HUES48 (cell line): Measurements from ENCODE around the gene WWC1.

Experiments used
- H3K27ac ChIP-seq: one replicate; pipeline ENCODE4 v1.7.0; 2013; ENCODE audit warnings: low read depth, low read length, inconsistent platforms
- H3K27me3 ChIP-seq: 2 replicates; pipeline ENCODE4 v1.6.1; 2013; ENCODE audit warnings: mild to moderate bottlenecking, low read length; ENCODE audit not compliant: control insufficient read depth, insufficient read depth
- H3K36me3 ChIP-seq: 2 replicates; pipeline ENCODE4 v1.6.1; 2013; ENCODE audit warnings: low read length; ENCODE audit not compliant: control insufficient read depth, insufficient read depth
- H3K4me1 ChIP-seq: 2 replicates; pipeline ENCODE4 v1.6.1; 2013; ENCODE audit warnings: mild to moderate bottlenecking, low read length; ENCODE audit not compliant: control insufficient read depth, insufficient read depth
- H3K4me3 ChIP-seq: 2 replicates; pipeline ENCODE4 v1.5.1; 2013; ENCODE audit warnings: mild to moderate bottlenecking, low read depth, low read length
- H3K9ac ChIP-seq: 2 replicates; pipeline ENCODE4 v1.6.1; 2013; ENCODE audit warnings: mild to moderate bottlenecking, low read depth, low read length, moderate library complexity
- H3K9me3 ChIP-seq: 2 replicates; pipeline ENCODE4 v1.6.1; 2013; ENCODE audit warnings: low read length; ENCODE audit not compliant: control insufficient read depth, insufficient read depth

WWC1 gene

DNA sequence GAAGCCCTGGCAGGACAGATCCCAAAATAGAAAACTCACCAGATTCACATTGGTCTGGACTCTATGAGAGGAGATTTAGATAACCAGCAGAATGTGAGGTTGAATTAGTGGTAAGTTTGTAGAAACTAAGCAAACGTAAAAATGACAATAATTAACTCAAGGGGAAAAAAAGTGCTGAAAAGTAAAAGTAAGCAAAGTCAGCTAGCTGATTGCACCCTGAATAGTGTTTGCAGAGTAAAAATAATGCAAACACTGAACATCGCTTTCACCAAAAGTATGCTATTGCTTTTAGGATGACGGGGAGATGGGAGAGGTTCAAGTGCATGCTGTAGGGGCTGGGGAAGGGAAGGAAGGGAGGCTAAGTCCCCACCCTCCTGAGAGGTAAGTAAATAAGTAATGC lies 102.3 kb downstream of the WWC1 start:
- H3K9me3 ChIP-seq: no peaks in the 10 kb centered on the region
- H3K4me3 ChIP-seq: no peak overlapping the region
- no peak overlapping the region for H3K9ac ChIP-seq
- no peak overlapping the region for H3K27ac ChIP-seq
- H3K4me1 ChIP-seq: no peaks in the 10 kb centered on the region
- H3K27me3 ChIP-seq: no peaks in the 10 kb centered on the region
- H3K36me3 ChIP-seq: peaks cover 23% of the 10 kb centered on the region

GRCh38 chr5:168400429-168401220 lies 109.2 kb downstream of the WWC1 start:
- Histone ChIP-seq H3K27me3 (no peaks in the 10 kb centered on the region), H3K9ac (no peak overlapping the region), H3K27ac (no peak overlapping the region), H3K4me1 (no peaks in the 10 kb centered on the region), H3K4me3 (no peak overlapping the region), H3K36me3 (peaks cover 24% of the 10 kb centered on the region), H3K9me3 (no peaks in the 10 kb centered on the region)

DNA sequence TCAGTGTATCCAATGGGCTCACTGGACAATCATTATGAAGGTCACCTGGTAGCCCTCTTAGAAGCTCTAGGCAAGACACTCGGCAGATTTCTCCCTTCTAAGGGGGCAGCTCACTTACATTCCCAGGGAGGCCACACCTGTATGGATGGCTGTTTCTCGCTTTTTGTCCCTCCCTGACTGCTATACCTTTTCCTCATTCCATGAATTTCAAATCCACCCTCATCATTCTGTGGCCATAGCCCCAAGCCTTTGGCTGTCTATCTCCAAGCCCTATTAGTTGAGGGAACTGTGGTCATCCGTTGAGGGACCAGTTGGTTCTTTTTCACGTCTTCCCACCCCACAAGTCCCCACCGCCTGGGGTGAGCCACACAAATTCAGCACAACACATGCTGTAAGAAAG lies 109.8 kb downstream of the WWC1 start:
- Histone ChIP-seq H3K27me3 (no peaks in the 10 kb centered on the region), H3K4me3 (no peak overlapping the region), H3K36me3 (peaks cover 27% of the 10 kb centered on the region)

GRCh38 chr5:168401880-168402279 lies 110.4 kb downstream of the WWC1 start:
- H3K9me3 ChIP-seq: no peaks in the 10 kb centered on the region
- H3K9ac ChIP-seq: no peak overlapping the region
- no peak overlapping the region for H3K27ac ChIP-seq
- no peak overlapping the region for H3K4me3 ChIP-seq
- H3K27me3 ChIP-seq: no peaks in the 10 kb centered on the region
- H3K36me3 ChIP-seq: peaks cover 29% of the 10 kb centered on the region
- H3K4me1 ChIP-seq: no peaks in the 10 kb centered on the region

More for the DNA sequence above, 109.8 kb downstream of the WWC1 start:
- H3K27ac ChIP-seq: no peak overlapping the region
- no peaks in the 10 kb centered on the region for H3K9me3 ChIP-seq
- no peaks in the 10 kb centered on the region for H3K4me1 ChIP-seq
- no peak overlapping the region for H3K9ac ChIP-seq

GRCh38 chr5:168404365-168404764 lies 112.9 kb downstream of the WWC1 start:
- H3K4me3 ChIP-seq: no peak overlapping the region
- no peak overlapping the region for H3K9ac ChIP-seq
- H3K27ac ChIP-seq: no peak overlapping the region
- H3K4me1 ChIP-seq: no peaks in the 10 kb centered on the region
- H3K27me3 ChIP-seq: no peaks in the 10 kb centered on the region
- peaks cover 30% of the 10 kb centered on the region for H3K36me3 ChIP-seq
- H3K9me3 ChIP-seq: no peaks in the 10 kb centered on the region

DNA sequence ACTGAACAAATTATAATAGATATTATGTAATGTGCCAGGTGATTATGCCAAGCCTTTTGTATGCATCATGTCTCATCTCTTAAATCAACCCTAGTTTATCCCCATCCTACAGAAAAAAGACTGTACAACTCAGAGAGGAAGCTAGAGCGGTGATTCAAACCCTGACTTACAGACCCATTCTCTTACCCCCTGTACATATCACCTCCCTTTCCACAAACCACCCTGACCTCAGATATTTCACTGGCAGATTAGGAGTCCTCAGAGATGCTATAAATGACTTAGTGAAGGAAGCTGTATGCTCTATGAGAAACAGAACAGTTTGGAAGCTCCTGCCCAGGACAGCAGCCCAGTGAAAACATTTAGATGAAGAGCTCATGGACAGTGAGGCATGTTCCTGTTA lies 115.8 kb downstream of the WWC1 start:
- Histone ChIP-seq H3K4me3 (no peak overlapping the region), H3K9ac (no peak overlapping the region), H3K36me3 (peaks cover 52% of the 10 kb centered on the region), H3K27me3 (no peaks in the 10 kb centered on the region), H3K27ac (no peak overlapping the region), H3K4me1 (no peaks in the 10 kb centered on the region), H3K9me3 (no peaks in the 10 kb centered on the region)

- H3K36me3 ChIP-seq: peaks cover 66% of the 10 kb centered on the region
- no peaks in the 10 kb centered on the region for H3K9me3 ChIP-seq
- no peaks in the 10 kb centered on the region for H3K4me1 ChIP-seq
- no peak overlapping the region for H3K27ac ChIP-seq
- H3K27me3 ChIP-seq: no peaks in the 10 kb centered on the region
- no peak overlapping the region for H3K4me3 ChIP-seq
- H3K9ac ChIP-seq: no peak overlapping the region
Measured at GRCh38 chr5:168408561-168409305, 117.3 kb downstream of the WWC1 start.

GRCh38 chr5:168409591-168410458 lies 118.4 kb downstream of the WWC1 start:
- H3K9me3 ChIP-seq: no peaks in the 10 kb centered on the region
- H3K27me3 ChIP-seq: no peaks in the 10 kb centered on the region
- no peaks in the 10 kb centered on the region for H3K4me1 ChIP-seq
- H3K9ac ChIP-seq: no peak overlapping the region
- no peak overlapping the region for H3K4me3 ChIP-seq
- no peak overlapping the region for H3K27ac ChIP-seq
- H3K36me3 ChIP-seq: peaks cover 77% of the 10 kb centered on the region

DNA sequence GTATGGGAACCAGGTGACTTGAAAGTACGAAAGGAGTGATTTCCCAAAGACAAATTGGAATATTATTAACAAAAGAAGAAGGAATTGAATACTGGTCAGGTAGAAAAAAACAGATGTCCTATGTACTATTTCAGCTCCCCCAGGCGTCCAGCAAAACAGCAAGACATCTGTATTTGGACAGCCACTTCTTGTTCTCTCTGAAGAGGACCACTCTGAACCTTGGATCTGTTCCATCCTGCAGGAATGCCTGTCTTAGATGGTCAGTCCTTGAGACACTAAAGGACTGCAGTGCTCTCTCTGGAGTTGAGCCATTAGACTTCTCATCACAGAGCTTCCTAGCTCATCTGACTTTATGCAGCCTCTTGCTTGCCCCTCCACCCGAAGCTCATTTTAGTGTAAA lies 120.4 kb downstream of the WWC1 start:
- Histone ChIP-seq H3K36me3 (peaks cover 83% of the 10 kb centered on the region), H3K4me3 (no peak overlapping the region), H3K4me1 (no peaks in the 10 kb centered on the region), H3K27ac (no peak overlapping the region), H3K9ac (no peak overlapping the region), H3K27me3 (no peaks in the 10 kb centered on the region), H3K9me3 (no peaks in the 10 kb centered on the region)

DNA sequence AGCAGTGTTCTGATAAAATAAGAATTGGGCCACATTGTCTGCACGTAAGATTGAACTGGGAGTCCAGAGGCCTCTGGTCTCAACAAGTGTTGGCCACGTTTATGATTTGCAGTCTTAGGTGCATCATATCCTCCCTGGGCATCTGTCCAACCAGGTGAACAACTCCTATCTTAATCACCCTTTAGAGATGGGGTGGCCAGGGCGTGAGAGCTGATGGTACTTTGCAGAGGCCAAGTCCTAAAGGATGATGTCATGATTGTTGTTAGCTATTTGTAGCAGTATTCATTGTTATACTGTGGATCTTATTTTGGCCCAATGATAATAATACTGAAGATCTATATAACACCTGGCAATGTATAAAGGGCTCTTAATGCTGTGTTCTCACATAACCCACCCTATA lies 121.6 kb downstream of the WWC1 start:
- H3K9ac ChIP-seq: no peak overlapping the region
- H3K4me3 ChIP-seq: no peak overlapping the region
- H3K36me3 ChIP-seq: peaks cover 86% of the 10 kb centered on the region
- no peaks in the 10 kb centered on the region for H3K9me3 ChIP-seq
- no peaks in the 10 kb centered on the region for H3K4me1 ChIP-seq
- no peak overlapping the region for H3K27ac ChIP-seq
- no peaks in the 10 kb centered on the region for H3K27me3 ChIP-seq
